ENCODE data around the gene FTCDNL1.

- TF ChIP-seq POLR2A (IDR thresholded peaks at IDR 0.05; ENCODE audit: low read length) (no peak), GATA1 (IDR thresholded peaks at IDR 0.05; ENCODE audit: low read depth, low read length) (no peak)
Measured at GRCh38 chr2:199883474-199884212, 32.7 kb upstream of the FTCDNL1 start.
